T-helper 2 cell (primary cell): ENCODE measurements around the gene ANKRD11.

Experiments used
- DNase-seq, 5 experiments: peaks; one replicate each; pipeline versions ENCODE4 v3.0.0 to v3.0.0-alpha.2; 2012 to 2022

The ANKRD11 gene

GRCh38 chr16:89293276-89294143 lies 196.9 kb downstream of the ANKRD11 start:
- DNase-seq = no peak

DNA sequence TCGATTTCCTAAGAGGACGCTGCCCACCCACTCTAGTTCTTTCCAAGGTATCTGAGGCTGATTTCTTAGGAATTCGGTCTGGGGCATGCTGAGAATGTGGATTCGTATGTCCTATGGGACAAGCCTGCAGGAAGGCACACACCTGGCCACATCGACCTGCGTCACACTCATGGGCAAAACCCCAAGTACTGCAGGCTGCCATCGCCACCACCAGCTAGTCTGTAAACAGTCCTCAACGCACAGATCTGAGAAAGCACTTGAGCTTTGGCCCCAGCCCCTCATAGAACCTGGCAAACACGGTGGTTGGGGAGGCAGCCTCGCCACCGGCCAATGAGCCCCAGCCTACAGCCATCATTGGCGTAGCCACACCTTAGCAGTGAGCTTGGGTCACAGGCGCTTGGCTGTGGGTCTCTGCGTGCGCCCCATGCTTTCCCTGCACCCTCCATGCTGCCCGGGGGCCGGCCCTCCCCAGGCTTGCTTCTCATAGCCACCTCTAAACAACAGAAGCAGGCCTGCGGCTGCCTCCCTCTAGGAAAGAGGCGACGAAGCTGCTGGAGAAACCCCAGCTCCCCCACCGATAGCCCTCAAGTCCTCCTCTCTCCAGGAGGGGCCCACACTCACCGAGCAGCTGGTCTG lies 197.8 kb downstream of the ANKRD11 start:
- no peak for DNase-seq

DNA sequence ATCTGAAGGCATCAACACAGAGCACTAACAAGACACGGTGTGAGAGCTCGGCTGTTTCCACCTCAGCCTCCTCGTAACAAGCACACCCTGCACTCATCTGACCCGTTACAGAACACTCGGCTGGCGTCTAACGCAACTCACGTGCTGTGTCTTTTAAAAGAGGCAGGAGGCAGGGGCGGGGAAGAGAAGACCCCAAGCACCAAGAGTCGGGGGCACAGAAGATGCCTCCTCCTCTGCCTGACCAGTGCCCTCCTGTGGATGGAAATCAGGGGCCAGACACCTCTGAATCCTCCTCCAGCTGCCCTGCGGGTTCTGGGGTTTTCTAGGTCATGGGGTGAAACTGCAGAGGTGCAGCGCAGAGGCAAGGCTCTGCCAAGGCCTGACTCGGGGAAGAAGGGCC lies 198.6 kb downstream of the ANKRD11 start:
- DNase-seq = no peak

GRCh38 chr16:89291363-89291762 lies 199.0 kb downstream of the ANKRD11 start:
- no peak for DNase-seq

GRCh38 chr16:89290887-89291286 lies 199.5 kb downstream of the ANKRD11 start:
- no peak for DNase-seq

DNA sequence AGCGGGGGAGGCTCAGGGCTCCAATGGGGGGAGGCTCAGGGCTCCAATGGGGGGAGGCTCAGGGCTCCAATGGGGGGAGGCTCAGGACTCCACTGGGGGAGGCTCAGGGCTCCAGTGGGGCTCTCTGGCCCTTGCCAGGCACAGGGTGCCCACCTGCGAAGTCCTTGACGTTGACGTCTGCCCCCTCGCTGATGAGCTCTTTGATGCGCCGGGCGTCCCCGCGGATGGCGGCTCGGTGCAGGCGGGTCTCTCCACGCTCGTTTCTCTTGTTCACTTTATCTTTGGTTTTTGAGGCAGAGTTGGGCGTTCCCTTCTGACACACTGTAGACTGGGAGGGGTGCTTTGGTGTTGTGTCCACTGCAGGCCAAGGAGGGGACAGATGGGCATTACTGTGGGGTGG lies 199.9 kb downstream of the ANKRD11 start:
- no peak for DNase-seq

- peak; percentile 30 to 60 (median 56) for DNase-seq
Measured at GRCh38 chr16:89289428-89290395, 200.6 kb downstream of the ANKRD11 start.

DNA sequence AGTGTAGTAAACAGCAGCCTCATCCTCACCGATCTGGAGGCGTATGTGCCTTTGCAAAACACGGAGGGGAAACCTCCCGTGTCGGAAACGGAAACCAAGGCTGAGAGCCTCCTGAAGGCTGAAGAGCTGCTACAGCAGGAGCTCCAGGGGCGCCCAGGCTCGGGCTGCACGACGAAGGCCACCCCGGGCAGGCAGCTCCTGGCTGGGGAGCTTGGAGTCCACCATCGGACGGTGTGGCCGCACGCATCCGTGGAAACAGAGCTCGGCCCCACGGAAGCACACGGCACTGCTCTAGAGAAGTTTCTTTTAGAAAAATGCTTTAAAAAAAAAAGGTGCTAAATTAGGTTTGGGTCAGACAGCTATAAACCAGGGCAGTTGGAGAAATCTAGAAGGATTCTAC lies 201.4 kb downstream of the ANKRD11 start:
- no peak for DNase-seq

DNA sequence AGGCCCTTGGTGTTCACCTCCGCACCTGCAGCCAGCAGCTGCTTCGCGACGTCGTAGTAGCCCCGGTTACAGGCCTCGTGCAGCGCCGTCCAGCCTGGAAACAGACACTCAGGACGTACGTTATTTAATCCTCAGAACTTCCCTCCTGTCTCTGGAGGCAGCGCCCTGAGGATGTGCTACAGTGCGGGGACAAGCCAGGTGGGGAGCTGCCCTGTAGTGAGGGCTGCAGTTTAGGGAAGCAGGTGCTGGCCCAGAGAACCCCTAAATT lies 201.8 kb downstream of the ANKRD11 start:
- DNase-seq = no peak

- DNase-seq = no peak
Measured at GRCh38 chr16:89287777-89288576, 202.4 kb downstream of the ANKRD11 start.

DNA sequence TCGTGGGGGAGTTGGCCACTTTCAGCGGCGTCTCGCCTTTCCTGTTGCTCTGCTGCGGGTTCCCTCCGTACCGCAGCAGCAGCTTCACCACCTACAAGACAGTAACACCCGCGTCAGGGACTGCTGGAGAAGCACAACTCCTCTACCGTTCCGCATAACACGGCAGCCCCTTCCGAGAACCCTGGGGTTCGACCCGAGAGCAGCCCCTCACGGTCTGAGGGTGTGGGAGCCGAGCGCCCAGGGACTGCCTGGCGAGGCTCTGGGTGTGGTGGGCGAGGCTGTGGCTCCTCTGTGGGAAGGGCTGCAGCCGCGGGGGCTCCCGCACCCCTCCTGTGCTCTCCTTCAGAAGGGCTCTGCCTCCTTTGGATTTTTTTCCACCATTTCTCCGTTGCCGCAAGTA lies 204.3 kb downstream of the ANKRD11 start:
- DNase-seq = no peak

DNA sequence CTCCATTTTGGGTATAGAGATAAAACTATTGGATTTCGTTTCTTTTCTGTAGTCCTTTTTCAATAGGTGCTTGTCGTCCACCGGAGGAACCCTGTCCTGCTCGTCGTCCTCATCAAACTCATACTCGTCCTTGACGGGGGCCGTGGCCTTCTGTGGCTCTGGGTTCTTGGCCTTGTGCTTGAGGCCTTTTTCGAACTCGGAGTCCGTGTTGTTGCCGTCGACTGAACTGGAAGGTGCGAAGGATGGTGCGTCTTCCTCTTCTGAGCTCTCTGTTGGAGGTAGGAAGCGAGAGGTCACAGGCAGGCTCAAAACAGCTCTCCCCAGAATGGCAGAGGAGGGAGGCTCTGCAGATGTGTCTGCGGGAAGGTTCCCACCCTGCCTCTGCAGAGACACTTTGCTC lies 205.0 kb downstream of the ANKRD11 start:
- DNase-seq = no peak

- DNase-seq = no peak
Measured at GRCh38 chr16:89283449-89283848, 206.9 kb downstream of the ANKRD11 start.

DNA sequence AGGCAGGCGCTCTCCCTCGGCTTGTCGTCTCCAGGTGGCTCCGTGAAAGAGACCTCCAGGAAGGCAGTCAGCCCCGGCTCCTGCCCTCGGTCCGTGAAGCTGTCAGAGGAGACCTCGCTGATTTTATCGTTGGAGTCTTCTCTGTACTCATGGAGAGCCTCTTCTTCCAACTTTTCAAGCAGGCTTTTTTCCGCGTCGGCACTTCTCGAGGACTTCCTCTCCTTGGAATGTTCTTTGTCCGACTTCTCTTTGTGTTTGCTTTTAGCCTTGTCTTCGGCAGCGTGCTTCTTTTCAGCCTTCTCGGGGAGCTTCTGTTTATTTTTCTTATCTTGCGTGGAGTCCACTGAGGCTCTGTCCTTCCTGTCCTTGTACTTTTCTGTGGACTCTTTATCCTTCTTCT lies 207.8 kb downstream of the ANKRD11 start:
- no peak for DNase-seq

- no peak for DNase-seq
Measured at GRCh38 chr16:89281829-89282228, 208.5 kb downstream of the ANKRD11 start.

DNA sequence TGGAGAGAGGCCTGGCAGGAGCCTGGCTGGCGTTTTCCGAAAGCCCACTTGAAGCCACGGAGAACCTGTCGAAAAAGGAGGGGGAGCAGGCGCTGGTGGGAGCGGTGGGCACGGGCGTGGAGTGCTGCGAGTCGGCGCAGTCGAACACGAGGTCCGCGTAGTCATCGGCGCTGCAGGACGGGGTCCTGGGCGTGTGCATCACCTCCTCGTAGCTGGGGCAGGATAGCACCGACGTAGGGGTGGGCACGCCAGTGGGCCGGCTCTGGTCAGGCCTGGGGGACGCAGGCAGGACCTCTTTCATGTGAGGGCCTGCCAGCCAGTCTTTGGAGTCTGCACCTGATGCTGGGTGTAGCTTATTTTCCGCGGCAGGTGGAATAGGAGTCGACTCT lies 209.2 kb downstream of the ANKRD11 start:
- DNase-seq = no peak

DNA sequence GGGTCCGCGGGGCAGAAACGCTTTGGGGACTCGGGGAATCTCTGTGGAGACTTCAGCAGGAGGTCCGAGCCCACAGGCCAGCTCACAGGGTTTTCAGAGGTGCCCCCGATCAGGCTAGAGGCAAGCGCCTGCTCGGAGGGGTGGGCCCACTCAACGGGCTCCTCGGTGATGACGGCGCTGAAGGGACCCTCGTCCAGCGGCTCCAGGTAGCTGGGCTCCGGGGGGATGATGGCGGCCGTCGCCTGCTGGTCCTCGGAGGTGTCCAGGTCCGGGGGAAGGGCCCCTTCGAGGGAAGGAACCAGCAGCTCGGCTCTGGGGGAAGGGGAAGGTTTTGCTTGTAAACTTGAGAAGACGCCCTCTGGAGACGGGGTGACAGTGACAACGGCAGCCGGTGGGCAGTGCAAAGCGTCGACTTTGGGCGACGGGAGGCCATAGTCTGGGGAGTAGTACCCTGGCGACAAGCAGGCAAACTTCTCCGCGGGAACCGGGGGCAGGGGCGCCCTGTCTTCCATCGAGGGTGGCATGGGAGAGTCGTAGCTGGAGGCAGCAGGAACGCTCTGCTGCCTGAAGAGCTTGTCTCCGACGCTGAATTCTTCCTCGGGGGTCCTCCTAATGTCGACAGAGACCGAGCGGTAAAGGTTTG lies 209.7 kb downstream of the ANKRD11 start:
- DNase-seq = no peak

GRCh38 chr16:89279666-89280481 lies 210.5 kb downstream of the ANKRD11 start:
- DNase-seq = no peak

DNA sequence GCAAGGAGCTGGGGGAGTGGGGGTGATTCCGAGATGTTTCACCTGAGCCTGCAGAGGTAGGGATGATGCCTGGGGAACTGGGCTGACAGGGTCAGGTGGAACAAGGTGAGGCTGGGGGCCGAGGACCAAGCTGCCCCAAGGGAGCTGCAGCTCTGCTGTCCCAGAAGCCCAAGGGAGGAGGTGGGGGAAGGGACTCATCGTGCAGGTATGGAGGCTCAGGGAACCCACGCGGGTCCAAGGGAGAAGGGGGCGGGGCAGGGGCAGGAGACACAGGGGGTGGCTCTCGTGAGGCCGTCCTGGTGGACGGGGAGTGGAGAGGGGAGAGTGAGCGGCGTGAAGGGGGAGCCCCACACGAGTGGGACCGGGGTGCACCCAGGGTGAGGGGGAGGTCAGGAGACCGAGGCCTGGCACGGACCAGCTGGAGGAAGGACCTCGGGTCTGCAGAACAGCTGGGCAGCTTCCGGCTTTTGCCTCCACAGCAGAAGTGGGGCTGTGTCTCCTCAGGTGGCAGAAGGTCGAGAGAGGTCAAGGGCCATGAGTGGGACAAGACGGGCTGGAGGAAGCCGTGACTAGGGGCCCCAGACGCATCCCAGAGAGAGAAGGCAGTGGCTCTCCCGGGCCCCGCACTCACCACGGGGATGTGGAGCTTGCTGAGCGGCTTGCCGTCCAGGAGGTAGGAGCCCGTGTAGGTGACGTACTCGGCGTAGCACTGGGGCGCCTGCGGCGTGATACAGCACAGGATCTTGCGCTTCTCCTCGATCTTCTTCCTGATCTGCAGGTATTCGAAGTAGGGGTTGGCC lies 211.7 kb downstream of the ANKRD11 start:
- DNase-seq = no peak

DNA sequence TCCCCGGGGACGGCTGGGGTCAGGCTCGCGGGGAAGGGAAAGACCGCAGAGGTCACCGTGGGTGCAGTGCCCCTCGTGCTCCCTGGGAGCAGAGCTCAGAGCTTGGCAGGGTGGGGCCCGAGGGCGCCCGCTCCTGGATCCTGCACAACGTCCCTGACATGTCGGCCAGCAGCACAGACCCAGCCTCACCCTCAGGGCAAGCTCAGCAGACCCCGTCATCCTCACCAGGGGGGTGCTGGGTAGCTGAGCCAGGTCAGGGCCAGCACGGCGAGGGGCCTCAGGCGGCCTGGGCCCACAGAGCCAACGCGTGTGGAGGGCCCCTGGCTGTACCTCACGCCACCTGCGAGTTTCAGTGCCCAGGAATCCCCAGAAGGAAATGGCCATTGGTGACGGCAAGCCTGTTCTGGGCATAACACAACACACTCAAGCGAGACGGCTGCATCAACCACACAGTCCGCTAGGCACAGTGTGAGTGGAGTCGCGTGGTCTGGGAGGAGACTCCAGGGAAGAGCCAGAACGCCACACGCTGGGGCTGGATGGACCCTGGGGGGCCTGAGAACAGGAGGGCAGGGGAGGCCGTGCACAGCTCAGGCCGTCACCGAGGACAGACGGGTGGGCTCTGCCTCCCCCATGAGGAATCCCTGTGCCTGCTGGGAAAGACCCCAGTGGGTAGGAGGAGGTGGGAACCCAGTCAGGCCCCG lies 212.6 kb downstream of the ANKRD11 start:
- no peak for DNase-seq
